ENCODE data around the gene TGFB1I1. TPM values are rescaled to one million over a fixed set of nuclear protein-coding genes. Genes with fewer than 3 reads are reported as not detected.

TGFB1I1 gene
- total and polyA plus RNA-seq, 2 of the 13 experiments (the other 11 are each of a cell fraction or from before 2014, with no cell fraction given): 0.80 to 2.9 TPM

DNA sequence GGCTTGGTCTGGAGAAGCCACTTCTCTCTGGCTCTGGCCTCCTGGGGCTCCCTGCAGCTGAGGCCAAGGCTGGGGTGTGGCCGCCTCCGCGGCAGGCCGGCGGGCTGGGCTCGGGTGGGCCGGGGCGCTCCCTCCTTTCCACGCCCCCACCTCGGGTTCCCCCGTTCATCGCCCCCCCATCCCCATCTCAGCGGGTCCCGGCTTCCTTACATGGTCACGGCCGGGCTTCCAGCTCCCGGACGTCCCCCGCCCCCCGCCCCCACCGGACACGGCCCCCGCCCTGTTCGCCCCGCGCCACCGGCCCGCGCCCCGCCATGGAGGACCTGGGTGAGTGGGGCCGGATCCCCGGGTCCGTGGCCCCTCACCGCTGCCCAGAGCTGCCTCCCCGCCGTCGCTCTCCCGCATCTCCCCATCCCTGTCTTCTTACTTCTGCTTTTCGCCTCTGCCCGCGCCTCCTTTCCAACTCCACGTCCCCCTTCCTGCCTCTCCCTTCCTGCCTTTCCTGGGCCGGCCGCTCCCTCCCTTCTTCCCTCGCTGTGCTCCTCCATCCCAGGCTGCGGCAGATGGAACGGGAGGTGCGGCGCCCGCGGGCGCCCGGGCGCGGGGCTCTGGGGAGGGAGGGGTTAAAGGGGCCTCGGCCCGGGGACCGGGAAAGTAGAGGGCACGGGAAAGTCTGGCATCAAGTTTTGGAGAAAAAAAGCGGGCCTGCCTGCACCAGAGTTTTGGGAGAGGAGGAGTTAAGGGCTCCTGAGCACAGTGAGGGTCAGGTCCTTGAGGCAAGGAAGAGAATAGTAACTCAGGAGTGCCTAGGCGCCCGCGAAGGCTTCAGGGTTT, at the start of gene TGFB1I1 (continued):
- TF ChIP-seq, protein P1, sequence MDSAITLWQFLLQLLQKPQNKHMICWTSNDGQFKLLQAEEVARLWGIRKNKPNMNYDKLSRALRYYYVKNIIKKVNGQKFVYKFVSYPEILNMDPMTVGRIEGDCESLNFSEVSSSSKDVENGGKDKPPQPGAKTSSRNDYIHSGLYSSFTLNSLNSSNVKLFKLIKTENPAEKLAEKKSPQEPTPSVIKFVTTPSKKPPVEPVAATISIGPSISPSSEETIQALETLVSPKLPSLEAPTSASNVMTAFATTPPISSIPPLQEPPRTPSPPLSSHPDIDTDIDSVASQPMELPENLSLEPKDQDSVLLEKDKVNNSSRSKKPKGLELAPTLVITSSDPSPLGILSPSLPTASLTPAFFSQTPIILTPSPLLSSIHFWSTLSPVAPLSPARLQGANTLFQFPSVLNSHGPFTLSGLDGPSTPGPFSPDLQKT (CRISPR knock-in tag; IDR thresholded peaks at IDR 0.05; ENCODE audit: borderline replicate concordance): no peak
- TF ChIP-seq ZNF687 (CRISPR knock-in tag; IDR thresholded peaks at IDR 0.05): peak; percentile 42; the same call in 1 of the 2 replicates
- TF ChIP-seq STAG1 (CRISPR knock-in tag; IDR thresholded peaks at IDR 0.05): no peak
- TF ChIP-seq SYNCRIP (IDR thresholded peaks at IDR 0.05; ENCODE audit: insufficient read depth, low read depth, low read length): no peak
- TF ChIP-seq RFX1 (IDR thresholded peaks at IDR 0.05): no peak
- TF ChIP-seq BCL6 (CRISPR knock-in tag; IDR thresholded peaks at IDR 0.05): no peak
- TF ChIP-seq, protein P2, sequence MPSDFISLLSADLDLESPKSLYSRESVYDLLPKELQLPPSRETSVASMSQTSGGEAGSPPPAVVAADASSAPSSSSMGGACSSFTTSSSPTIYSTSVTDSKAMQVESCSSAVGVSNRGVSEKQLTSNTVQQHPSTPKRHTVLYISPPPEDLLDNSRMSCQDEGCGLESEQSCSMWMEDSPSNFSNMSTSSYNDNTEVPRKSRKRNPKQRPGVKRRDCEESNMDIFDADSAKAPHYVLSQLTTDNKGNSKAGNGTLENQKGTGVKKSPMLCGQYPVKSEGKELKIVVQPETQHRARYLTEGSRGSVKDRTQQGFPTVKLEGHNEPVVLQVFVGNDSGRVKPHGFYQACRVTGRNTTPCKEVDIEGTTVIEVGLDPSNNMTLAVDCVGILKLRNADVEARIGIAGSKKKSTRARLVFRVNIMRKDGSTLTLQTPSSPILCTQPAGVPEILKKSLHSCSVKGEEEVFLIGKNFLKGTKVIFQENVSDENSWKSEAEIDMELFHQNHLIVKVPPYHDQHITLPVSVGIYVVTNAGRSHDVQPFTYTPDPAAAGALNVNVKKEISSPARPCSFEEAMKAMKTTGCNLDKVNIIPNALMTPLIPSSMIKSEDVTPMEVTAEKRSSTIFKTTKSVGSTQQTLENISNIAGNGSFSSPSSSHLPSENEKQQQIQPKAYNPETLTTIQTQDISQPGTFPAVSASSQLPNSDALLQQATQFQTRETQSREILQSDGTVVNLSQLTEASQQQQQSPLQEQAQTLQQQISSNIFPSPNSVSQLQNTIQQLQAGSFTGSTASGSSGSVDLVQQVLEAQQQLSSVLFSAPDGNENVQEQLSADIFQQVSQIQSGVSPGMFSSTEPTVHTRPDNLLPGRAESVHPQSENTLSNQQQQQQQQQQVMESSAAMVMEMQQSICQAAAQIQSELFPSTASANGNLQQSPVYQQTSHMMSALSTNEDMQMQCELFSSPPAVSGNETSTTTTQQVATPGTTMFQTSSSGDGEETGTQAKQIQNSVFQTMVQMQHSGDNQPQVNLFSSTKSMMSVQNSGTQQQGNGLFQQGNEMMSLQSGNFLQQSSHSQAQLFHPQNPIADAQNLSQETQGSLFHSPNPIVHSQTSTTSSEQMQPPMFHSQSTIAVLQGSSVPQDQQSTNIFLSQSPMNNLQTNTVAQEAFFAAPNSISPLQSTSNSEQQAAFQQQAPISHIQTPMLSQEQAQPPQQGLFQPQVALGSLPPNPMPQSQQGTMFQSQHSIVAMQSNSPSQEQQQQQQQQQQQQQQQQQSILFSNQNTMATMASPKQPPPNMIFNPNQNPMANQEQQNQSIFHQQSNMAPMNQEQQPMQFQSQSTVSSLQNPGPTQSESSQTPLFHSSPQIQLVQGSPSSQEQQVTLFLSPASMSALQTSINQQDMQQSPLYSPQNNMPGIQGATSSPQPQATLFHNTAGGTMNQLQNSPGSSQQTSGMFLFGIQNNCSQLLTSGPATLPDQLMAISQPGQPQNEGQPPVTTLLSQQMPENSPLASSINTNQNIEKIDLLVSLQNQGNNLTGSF (CRISPR knock-in tag; IDR thresholded peaks at IDR 0.05): no peak
- TF ChIP-seq TIGD3 (CRISPR knock-in tag; IDR thresholded peaks at IDR 0.05; ENCODE audit: borderline replicate concordance): no peak
- no peak for TF ChIP-seq CAMTA2 (CRISPR knock-in tag; IDR thresholded peaks at IDR 0.05; ENCODE audit: borderline replicate concordance)
- no peak for TF ChIP-seq POGK (CRISPR knock-in tag; conservative IDR thresholded peaks at IDR 0.05)
- no peak for TF ChIP-seq ZNF577 (CRISPR knock-in tag; IDR thresholded peaks at IDR 0.05; ENCODE audit: borderline replicate concordance, low read depth)
- TF ChIP-seq ZSCAN22 (CRISPR knock-in tag; IDR thresholded peaks at IDR 0.05): no peak
- no peak for TF ChIP-seq ZNF776 (CRISPR knock-in tag; IDR thresholded peaks at IDR 0.05)
- no peak for TF ChIP-seq ZNF782 (CRISPR knock-in tag; IDR thresholded peaks at IDR 0.05; ENCODE audit: borderline replicate concordance)
